Measurements from ENCODE around the gene USP48. TPM values are rescaled to one million over a fixed set of nuclear protein-coding genes. Genes with fewer than 3 reads are reported as not detected.

Gene USP48
- total RNA-seq, 1 experiment from 2014 or later = 84.8 TPM

DNA sequence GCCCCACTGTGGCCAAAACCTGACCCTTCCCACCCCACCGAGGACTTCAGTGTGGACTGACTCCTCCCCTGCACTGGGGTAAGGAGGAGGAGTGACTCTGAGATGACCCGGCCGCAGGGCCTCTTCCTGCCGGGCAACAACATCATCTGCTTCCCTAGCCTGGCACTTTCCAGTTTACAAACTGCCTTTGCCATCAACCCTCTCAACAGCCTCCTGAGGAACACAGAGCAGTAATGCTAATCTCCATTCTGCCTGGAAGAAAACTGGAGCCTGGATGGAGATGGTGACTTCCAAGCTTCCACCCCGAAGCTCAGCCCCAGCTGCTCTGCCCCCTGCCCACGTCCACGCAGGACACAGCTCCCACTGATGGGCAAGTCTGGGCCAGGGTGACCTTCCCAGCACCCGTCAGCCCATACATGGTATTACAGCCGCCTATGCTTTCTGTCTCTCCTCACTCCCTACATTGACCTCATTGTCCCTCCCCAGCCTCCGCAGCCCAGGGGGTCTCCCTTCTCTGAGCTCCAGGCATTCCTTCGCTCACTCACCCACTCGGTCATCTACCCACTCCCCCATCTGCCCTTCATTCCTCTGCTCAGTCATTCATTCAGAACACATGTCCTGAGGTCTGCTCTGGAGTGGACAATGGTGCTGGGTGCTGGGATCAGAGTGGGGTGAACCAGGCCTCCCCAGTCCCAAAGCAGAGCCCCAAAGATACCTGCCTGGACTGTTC, 148.0 kb downstream of the USP48 start:
- TF ChIP-seq, protein P1, sequence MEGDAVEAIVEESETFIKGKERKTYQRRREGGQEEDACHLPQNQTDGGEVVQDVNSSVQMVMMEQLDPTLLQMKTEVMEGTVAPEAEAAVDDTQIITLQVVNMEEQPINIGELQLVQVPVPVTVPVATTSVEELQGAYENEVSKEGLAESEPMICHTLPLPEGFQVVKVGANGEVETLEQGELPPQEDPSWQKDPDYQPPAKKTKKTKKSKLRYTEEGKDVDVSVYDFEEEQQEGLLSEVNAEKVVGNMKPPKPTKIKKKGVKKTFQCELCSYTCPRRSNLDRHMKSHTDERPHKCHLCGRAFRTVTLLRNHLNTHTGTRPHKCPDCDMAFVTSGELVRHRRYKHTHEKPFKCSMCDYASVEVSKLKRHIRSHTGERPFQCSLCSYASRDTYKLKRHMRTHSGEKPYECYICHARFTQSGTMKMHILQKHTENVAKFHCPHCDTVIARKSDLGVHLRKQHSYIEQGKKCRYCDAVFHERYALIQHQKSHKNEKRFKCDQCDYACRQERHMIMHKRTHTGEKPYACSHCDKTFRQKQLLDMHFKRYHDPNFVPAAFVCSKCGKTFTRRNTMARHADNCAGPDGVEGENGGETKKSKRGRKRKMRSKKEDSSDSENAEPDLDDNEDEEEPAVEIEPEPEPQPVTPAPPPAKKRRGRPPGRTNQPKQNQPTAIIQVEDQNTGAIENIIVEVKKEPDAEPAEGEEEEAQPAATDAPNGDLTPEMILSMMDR (conservative IDR thresholded peaks at IDR 0.05) = no peak
- Mint-ChIP-seq H3K27me3 (ENCODE audit: low read depth) (no peaks in the 10 kb centered on the region; the same call in 1 of the 2 replicates), H3K36me3 (ENCODE audit: insufficient read depth in 1 of 3, low read depth in 3 of 3) (no peaks in the 10 kb centered on the region), H3K4me3 (no peak overlapping the region), H3K9me3 (no peaks in the 10 kb centered on the region), H3K27ac (peak overlapping the region in 2 of 3 experiments; percentile 33 to 57; a peak in 3 of 7 replicates), H3K4me1 (peaks cover 38 to 57% of the 10 kb centered on the region in 2 experiments)
- Histone ChIP-seq H3K56ac (ENCODE audit: insufficient read length, low read depth, low read length) (no peak overlapping the region), H3K9me3 (ENCODE audit: control insufficient read depth, low read depth, low read length) (no peaks in the 10 kb centered on the region), H2BK5ac (ENCODE audit: insufficient read length, low read length) (no peak overlapping the region), H3K18ac (ENCODE audit: insufficient read length, low read depth, low read length) (no peak overlapping the region), H3K79me1 (ENCODE audit: insufficient read depth, low read depth, low read length, poor library complexity, severe bottlenecking) (no peaks in the 10 kb centered on the region), H4K8ac (replicated peaks; ENCODE audit: insufficient read length, low read depth, low read length) (no peak overlapping the region), H3K14ac (ENCODE audit: insufficient read depth, low read length) (no peak overlapping the region; the same call in 1 of the 2 replicates), H4K5ac (ENCODE audit: insufficient read length, low read depth, low read length) (no peak overlapping the region), H2BK15ac (ENCODE audit: low read depth, low read length) (no peak overlapping the region), H3K27ac (ENCODE audit: insufficient read length, low read depth, low read length) (no peak overlapping the region), H4K20me1 (ENCODE audit: control insufficient read depth, insufficient read depth, insufficient read length) (no peaks in the 10 kb centered on the region), H2AFZ (ENCODE audit: low read length) (no peak overlapping the region), H2BK12ac (ENCODE audit: insufficient read length, low read depth, low read length) (no peak overlapping the region), H2AK5ac (ENCODE audit: insufficient read length, low read length) (no peak overlapping the region), H3K79me2 (ENCODE audit: insufficient read depth, low read length) (no peaks in the 10 kb centered on the region), H3K27me3 (ENCODE audit: insufficient read depth, low read length) (no peaks in the 10 kb centered on the region), H3K4me2 (ENCODE audit: insufficient read depth, insufficient read length, low read length) (no peak overlapping the region), H3K23me2 (ENCODE audit: insufficient read length, low read depth, low read length, poor library complexity, severe bottlenecking) (no peaks in the 10 kb centered on the region), H3K4me1 (ENCODE audit: insufficient read depth, low read length) (no peaks in the 10 kb centered on the region; the same call in 1 of the 2 replicates), H3K23ac (ENCODE audit: insufficient read length, low read depth, low read length) (no peak overlapping the region), H2BK120ac (ENCODE audit: low read depth, low read length, poor library complexity, severe bottlenecking) (no peak overlapping the region), H3K9ac (ENCODE audit: extremely low read depth, insufficient read length, low read length) (no peak overlapping the region), H3K4ac (ENCODE audit: low read depth, low read length) (no peak overlapping the region), H4K91ac (ENCODE audit: insufficient read length, low read depth, low read length) (no peak overlapping the region), H3T11ph (ENCODE audit: low read length) (no peak overlapping the region), H2BK20ac (ENCODE audit: low read depth, low read length, poor library complexity, severe bottlenecking) (no peak overlapping the region)
- DNase-seq = no peak
- WGBS (ENCODE audit: extremely low coverage, insufficient read length, low lambda C conversion rate) = no CpG with 5 or more reads among the region's 12 CpGs
